Large intestine (tissue), 3 donors: ENCODE results near the gene RBM34. TPM values are rescaled to one million over a fixed set of nuclear protein-coding genes. Genes with fewer than 3 reads are reported as not detected.
A peak's percentile ranks its signal among the peaks of the same experiment; 100 is the strongest.
"Not testable (repeated sequence)": the region's sequence is repeated elsewhere in the genome, so short reads cannot be mapped to it uniquely, and the experiment has no call there.

ENCODE experiments used
- DNase-seq, 2 donors: peaks; one replicate each; pipeline versions ENCODE4 v3.0.0 to v3.0.0-alpha.2; 2013
- H3K27ac ChIP-seq: one replicate; pipeline ENCODE4 v1.5.1; 2013; ENCODE audit warnings: low read length
- H3K27me3 ChIP-seq: 2 replicates; pipeline ENCODE4 v1.6.1; 2013; ENCODE audit warnings: low read length; ENCODE audit not compliant: control insufficient read depth, insufficient read depth
- H3K36me3 ChIP-seq: 2 replicates; pipeline ENCODE4 v1.6.1; 2013; ENCODE audit warnings: low read length; ENCODE audit not compliant: control insufficient read depth, insufficient read depth
- H3K4me1 ChIP-seq: one replicate; pipeline ENCODE4 v1.6.1; 2013; ENCODE audit warnings: low read length; ENCODE audit not compliant: control insufficient read depth, insufficient read depth
- H3K4me3 ChIP-seq: one replicate; pipeline ENCODE4 v1.5.1; 2013; ENCODE audit warnings: low read length
- H3K9me3 ChIP-seq: one replicate; pipeline ENCODE4 v1.6.1; 2013; ENCODE audit warnings: mild to moderate bottlenecking, low read depth, low read length, moderate library complexity; ENCODE audit not compliant: control insufficient read depth
- WGBS: methylation state at CpG from one replicate; pipeline ENCODE4 v1.1.5; 2013; ENCODE audit warnings: low lambda C conversion rate; ENCODE audit not compliant: insufficient coverage; 5-methylcytosine and 5-hydroxymethylcytosine counted together
- polyA plus RNA-seq: library from polyadenylated mRNA; unstranded; fragments of 120-200 nt; gene quantifications from one replicate; pipeline ENCODE4 v1.2.1, GENCODE V29; 2013

RBM34 gene
- polyA plus RNA-seq, 1 donor = 77.4 TPM

DNA sequence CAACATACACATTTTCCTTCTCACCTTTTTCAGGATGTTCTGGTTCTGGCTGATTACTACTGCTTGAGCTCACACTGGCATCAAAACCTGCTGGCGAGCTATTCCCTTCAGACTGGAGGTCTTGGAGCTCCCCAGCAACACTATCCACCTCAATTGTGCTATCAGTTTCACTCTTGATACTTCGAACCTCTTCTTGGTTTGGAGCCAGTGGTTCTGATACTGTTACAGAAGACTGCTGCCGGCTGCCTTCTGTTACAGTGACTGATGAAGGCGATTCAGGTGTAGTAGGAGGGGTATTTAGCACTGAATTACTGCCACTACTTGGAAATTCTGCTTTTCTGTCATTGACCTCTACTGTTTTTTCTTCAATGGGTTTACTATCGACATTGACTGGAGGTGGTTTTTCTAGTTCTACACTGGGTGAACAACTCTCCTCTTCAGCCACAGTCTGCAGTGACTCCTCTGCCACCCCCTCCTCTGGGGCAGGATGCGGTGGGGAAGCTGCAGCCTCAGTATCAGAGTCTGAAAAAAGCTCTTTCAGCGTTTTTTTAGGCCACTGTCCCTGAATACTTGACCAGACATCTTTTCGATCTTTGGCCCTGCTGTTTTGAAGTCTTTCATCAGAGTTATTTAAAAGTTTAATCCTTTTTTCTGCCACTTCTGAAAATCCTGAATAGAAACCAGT, 20.7 kb upstream of the RBM34 start:
- Histone ChIP-seq H3K4me1 (no peaks in the 10 kb centered on the region), H3K27me3 (no peaks in the 10 kb centered on the region), H3K27ac (no peak overlapping the region), H3K4me3 (no peak overlapping the region), H3K36me3 (peaks cover 30% of the 10 kb centered on the region), H3K9me3 (no peaks in the 10 kb centered on the region)
- DNase-seq = no peak
- WGBS = 93% methylated on average over 2 of the region's 8 CpGs

DNA sequence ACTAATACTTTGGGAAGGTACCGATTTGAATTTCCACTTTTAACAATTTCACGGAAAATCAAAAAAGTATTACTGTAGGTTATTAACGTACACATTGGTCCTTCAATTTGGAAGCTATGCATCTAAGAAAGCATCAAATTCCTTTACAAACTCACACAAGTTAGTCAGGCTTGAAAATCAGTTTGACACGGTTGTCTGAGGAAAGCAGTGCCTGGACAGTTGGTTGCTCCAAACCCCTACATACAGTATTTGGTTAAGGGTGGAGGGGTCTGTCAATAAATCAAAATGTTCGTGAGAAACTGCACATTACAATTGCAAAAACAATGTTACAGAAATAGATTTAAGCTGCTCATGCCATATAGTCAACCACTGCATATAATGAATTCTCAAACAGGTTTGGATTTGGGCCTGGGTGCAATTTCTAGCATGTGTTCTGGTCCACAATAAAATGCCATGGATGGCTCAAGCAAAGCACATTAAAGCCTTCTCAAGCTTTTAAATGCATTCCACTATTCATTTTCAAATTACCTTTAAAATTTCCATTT, 19.9 kb upstream of the RBM34 start:
- no CpG with 5 or more reads among the region's 5 CpGs for WGBS
- no peak overlapping the region for H3K4me3 ChIP-seq
- H3K36me3 ChIP-seq = peaks cover 30% of the 10 kb centered on the region

DNA sequence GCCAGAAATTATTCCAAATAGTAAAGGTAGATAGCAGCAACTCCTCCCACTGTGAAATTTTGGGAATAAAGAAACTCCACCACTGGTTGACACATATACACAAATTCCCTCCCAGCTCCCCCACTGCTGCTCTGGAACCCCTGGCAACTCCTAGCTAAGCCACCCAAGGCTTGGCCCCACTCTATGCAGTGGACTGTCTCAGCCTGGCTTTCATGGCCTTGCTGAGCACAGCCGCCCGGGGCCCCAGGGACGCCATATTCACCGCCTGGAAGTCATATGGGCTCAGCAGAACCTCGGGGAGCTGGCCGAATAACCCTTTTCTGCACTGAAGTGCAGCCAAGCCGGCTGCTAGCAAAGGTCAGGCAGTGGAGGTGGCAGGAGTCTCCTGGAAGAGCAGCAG, 15.4 kb upstream of the RBM34 start:
- H3K36me3 ChIP-seq = peaks cover 48% of the 10 kb centered on the region

More for the DNA sequence above, 19.9 kb upstream of the RBM34 start:
- no peak for DNase-seq
- no peaks in the 10 kb centered on the region for H3K9me3 ChIP-seq
- H3K4me1 ChIP-seq = no peaks in the 10 kb centered on the region
- H3K27ac ChIP-seq = no peak overlapping the region
- H3K27me3 ChIP-seq = no peaks in the 10 kb centered on the region

DNA sequence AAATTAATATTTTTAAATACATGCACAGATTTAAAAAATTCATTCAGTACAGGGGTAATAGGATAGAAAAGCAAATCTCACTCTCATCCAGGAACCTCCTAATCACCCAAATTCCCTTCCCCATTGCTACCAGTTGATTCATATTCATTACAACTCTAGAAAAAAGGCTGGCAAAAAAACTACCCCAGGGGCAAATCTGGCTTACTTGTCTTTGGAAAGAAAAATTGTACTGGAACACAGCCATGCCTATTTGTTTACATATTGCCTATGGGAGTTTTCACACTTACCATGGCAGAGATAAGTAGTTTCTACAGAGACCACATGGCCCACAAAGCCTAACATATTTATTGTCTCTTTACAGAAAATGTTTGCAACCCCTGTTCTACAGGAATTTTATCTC, 8.9 kb upstream of the RBM34 start:
- no peaks in the 10 kb centered on the region for H3K4me1 ChIP-seq
- no peaks in the 10 kb centered on the region for H3K27me3 ChIP-seq
- no peaks in the 10 kb centered on the region for H3K9me3 ChIP-seq
- DNase-seq = no peak
- no peak overlapping the region for H3K27ac ChIP-seq
- H3K4me3 ChIP-seq = no peak overlapping the region
- peaks cover 58% of the 10 kb centered on the region for H3K36me3 ChIP-seq

More for the DNA sequence above, 15.4 kb upstream of the RBM34 start:
- Histone ChIP-seq H3K4me1 (no peaks in the 10 kb centered on the region), H3K4me3 (no peak overlapping the region), H3K27me3 (no peaks in the 10 kb centered on the region), H3K9me3 (no peaks in the 10 kb centered on the region), H3K27ac (no peak overlapping the region)
- DNase-seq = no peak
- no CpG with 5 or more reads among the region's 7 CpGs for WGBS

DNA sequence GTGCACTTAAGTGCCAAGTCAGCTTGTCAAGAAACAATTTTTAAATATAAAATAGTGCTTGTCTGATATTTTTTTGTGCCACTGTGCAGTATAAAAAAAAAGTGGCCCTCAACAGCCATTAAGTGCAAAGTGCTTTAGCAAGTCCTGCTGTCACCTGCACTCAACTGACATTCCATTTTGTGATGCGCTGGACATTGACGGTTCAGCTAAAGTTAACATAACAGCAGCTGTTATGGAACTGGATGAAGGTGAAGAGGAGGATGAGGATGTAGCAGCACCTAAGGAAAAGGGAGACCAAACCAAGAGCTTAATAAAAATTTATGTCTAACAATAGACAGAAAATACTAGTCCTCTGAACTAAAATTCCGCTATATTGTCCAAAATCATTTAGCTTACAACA, 7.3 kb upstream of the RBM34 start:
- DNase-seq = no peak
- no peak overlapping the region for H3K4me3 ChIP-seq
- no CpG with 5 or more reads among the region's 3 CpGs for WGBS
- no peaks in the 10 kb centered on the region for H3K27me3 ChIP-seq
- no peaks in the 10 kb centered on the region for H3K4me1 ChIP-seq
- no peak overlapping the region for H3K27ac ChIP-seq
- peaks cover 45% of the 10 kb centered on the region for H3K36me3 ChIP-seq
- no peaks in the 10 kb centered on the region for H3K9me3 ChIP-seq

DNA sequence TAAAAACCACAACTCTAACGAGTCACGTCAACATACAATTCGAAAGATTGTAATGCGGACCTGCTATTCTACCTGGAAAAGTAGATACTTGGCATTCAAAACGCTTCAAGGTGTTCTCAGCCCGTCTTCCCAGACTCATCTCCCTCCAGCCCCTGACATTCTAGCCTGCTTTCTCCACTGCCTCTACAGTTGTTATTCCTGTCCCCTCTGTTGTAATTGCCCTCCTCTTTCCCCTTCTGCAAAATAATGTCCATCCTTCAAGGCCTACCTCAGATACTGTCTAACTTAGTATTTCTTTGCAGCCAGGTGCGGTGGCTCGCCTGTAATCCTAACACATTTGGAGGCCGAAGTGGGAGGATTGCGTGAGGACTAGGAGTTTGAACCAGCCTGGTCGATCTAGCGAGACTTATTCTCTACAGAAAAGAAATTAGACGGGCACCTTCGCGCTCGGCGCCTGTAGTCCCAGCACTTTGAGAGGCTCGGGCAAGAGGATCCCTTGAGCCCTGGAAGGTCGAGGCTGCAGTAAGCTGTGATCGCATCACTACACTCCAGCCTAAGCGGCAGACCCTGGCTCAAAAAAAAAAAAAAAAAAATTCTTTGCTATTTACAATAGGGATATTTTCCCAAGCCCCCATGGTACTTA, 756 bp upstream of the RBM34 start:
- 35% methylated on average over 4 of the region's 21 CpGs for WGBS
- Histone ChIP-seq H3K27me3 (no peaks in the 10 kb centered on the region), H3K36me3 (peaks cover 14% of the 10 kb centered on the region), H3K4me1 (peaks cover 13% of the 10 kb centered on the region), H3K4me3 (peak overlapping the region; percentile 71), H3K27ac (peak overlapping the region; percentile 86), H3K9me3 (no peaks in the 10 kb centered on the region)
- no peak for DNase-seq

DNA sequence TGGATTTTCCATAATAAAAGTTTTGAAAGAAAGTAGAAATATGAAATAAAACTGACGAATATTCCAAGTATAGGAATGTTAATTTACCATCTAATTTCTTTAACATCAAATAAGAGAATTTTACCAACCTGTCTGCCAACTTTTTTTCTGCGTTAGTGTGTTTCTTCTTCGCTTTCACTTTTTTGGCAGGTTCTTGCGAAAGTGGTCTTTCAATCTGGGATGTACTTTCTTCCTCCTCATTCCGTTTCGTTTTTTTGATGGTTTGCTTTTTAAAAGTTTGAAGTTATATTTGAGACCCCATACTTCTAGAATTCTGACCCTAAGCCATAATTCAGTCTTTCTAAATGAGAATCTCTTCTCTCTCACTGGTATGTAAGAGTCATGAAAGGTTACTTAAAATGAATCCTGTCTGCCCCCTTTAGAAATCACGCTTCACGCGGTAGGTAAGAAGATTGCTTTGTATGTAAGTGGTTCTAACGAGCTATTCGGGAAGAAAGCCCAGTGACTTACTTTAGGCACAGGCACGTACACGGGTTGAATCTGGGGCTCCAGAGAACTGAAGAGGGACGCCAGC, 580 bp downstream of the RBM34 start:
- DNase-seq = peak in 1 of 2 donors; percentile 16
- WGBS = no CpG with 5 or more reads among the region's 14 CpGs
- peaks cover 17% of the 10 kb centered on the region for H3K4me1 ChIP-seq

DNA sequence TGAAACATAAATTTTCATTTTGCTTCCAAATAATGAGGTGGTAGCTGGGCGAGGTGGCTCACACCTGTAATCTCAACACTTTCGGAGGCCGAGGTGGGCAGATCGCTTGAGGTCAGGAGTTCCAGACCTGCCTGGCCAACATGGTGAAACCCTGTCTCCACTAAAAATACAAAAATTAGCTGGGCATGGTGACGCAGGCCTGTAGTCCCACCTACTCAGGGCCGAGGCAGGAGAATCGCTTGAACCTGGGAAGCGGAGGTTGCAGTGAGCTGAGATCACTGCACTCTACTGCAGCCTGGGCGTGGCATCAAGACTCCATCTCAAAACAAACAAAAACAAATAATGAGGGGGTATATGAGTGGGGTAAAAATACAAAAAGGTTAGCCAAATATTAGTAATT, 1.1 kb downstream of the RBM34 start:
- WGBS = no CpG with 5 or more reads among the region's 9 CpGs
- not testable (repeated sequence) for H3K9me3 ChIP-seq, H3K27me3 ChIP-seq
- Histone ChIP-seq H3K4me3 (peak overlapping the region; percentile 71), H3K27ac (peak overlapping the region; percentile 86), H3K36me3 (peaks cover 18% of the 10 kb centered on the region), H3K4me1 (peaks cover 17% of the 10 kb centered on the region)
- peak in 1 of 2 donors; percentile 9 for DNase-seq

More for the DNA sequence above, 580 bp downstream of the RBM34 start:
- Histone ChIP-seq H3K27me3 (no peaks in the 10 kb centered on the region), H3K9me3 (no peaks in the 10 kb centered on the region), H3K4me3 (peak overlapping the region; percentile 71), H3K27ac (peak overlapping the region; percentile 86), H3K36me3 (peaks cover 18% of the 10 kb centered on the region)

DNA sequence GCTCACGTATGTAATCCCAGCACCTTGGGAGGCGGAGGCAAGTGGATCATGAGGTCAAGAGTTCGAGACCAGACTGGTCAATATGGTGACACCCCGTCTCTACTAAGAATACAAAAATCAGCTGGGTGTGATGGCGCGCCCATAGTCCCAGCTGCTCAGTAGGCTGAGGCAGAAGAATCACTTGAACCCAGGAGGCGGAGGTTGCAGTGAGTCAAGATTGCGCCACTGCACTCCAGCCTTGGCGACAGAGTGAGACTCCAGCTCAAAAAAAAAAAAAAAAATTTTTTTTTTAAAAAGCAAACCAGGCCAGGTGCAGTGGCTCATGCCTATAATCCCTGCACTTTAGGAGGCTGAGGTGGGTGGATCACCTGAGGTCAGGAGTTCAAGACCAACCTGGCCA, 1.8 kb downstream of the RBM34 start:
- not testable (repeated sequence) for H3K27ac ChIP-seq, H3K9me3 ChIP-seq, H3K27me3 ChIP-seq, H3K4me3 ChIP-seq, DNase-seq
- peaks cover 17% of the 10 kb centered on the region for H3K4me1 ChIP-seq
- peaks cover 21% of the 10 kb centered on the region for H3K36me3 ChIP-seq
- WGBS = no CpG with 5 or more reads among the region's 9 CpGs

DNA sequence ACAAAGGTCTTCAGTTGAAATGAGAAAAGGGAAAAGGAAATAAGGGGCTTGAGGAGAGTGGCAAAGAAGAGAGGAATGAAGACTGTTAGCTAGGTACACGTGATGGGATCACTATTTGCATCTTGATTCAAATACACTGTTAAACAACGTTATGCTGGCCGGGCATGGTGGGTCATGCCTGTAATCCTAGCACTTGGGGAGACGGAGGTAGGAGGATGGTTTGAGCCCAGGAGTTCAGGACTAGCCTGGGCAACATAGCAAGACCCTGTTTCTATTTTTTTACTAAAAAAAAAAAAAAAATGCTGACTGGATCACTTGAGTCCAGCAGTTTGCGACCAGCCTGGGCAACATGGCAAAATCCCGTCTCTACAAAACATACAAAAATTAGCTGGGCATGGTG, 2.4 kb downstream of the RBM34 start:
- Histone ChIP-seq H3K27me3 (no peaks in the 10 kb centered on the region), H3K4me3 (no peak overlapping the region), H3K4me1 (peaks cover 17% of the 10 kb centered on the region), H3K9me3 (no peaks in the 10 kb centered on the region), H3K27ac (no peak overlapping the region), H3K36me3 (peaks cover 23% of the 10 kb centered on the region)
- WGBS = no CpG with 5 or more reads among the region's 6 CpGs
- no peak for DNase-seq
